Amygdala (tissue), 56 donors: ENCODE data around the gene TLCD1.

Source experiments
- DNase-seq, 56 donors: peaks; one replicate each; lab custom pipeline; 2025; lab: John Stamatoyannopoulos, UW

TLCD1 gene

GRCh38 chr17:28726226-28726626 lies at the start of gene TLCD1:
TSS of gene TLCD1 (minus strand) at chr17:28726233. CDS start at chr17:28726097, 136 bp downstream.
- DNase-seq: peak in 39 of 56 donors; percentile 32 to 81 (median 68)

GRCh38 chr17:28774206-28774605 lies 48.2 kb upstream of the TLCD1 start:
- DNase-seq: no peak

GRCh38 chr17:28773736-28774135 lies 47.7 kb upstream of the TLCD1 start:
- DNase-seq: no peak

GRCh38 chr17:28765038-28765437 lies 39.0 kb upstream of the TLCD1 start:
- peak in 3 of 56 donors; percentile 3 to 25 (median 5) for DNase-seq

- peak in 31 of 56 donors; percentile 12 to 90 (median 43) for DNase-seq
Observed at GRCh38 chr17:28763804-28764266, 37.8 kb upstream of the TLCD1 start.

GRCh38 chr17:28763137-28763799 lies 37.2 kb upstream of the TLCD1 start:
- DNase-seq: peak in 2 of 56 donors; percentile 34 to 50

GRCh38 chr17:28760601-28761562 lies 34.8 kb upstream of the TLCD1 start:
- peak in 26 of 56 donors; percentile 13 to 72 (median 34) for DNase-seq

- no peak for DNase-seq
Observed at GRCh38 chr17:28759256-28759865, 33.3 kb upstream of the TLCD1 start.

GRCh38 chr17:28758411-28759121 lies 32.5 kb upstream of the TLCD1 start:
- DNase-seq: no peak

- DNase-seq: no peak
Observed at GRCh38 chr17:28756049-28756804, 30.2 kb upstream of the TLCD1 start.

GRCh38 chr17:28755486-28755885 lies 29.5 kb upstream of the TLCD1 start:
- no peak for DNase-seq

GRCh38 chr17:28751600-28752366 lies 25.8 kb upstream of the TLCD1 start:
- no peak for DNase-seq

GRCh38 chr17:28750178-28751047 lies 24.4 kb upstream of the TLCD1 start:
- peak in 55 of 56 donors; percentile 40 to 97 (median 83) for DNase-seq

GRCh38 chr17:28749516-28750177 lies 23.6 kb upstream of the TLCD1 start:
- DNase-seq: no peak

GRCh38 chr17:28748852-28749515 lies 23.0 kb upstream of the TLCD1 start:
- peak in 1 of 56 donors; percentile 20 for DNase-seq
